Forelimb muscle (tissue), 1 donor: ENCODE measurements around the gene MAMDC4. TPM values are rescaled to one million over a fixed set of nuclear protein-coding genes. Genes with fewer than 3 reads are reported as not detected.

Source experiments
- DNase-seq: peaks from one replicate; pipeline ENCODE4 v3.0.0-alpha.2; 2013; ENCODE audit warnings: low read depth
- polyA plus RNA-seq: library from polyadenylated mRNA; unstranded; fragments of 120-200 nt; gene quantifications from one replicate; pipeline ENCODE4 v1.2.1, GENCODE V29; 2013; ENCODE audit not compliant: insufficient read length

MAMDC4 gene
- polyA plus RNA-seq, 1 donor, result 4.8 TPM

- peak; percentile 99 for DNase-seq
Observed at GRCh38 chr9:136849038-136849959, 2.8 kb upstream of the MAMDC4 start, which contains the start of gene PHPT1. Gene PHPT1 (plus strand): TSS chr9:136849409. CDS start chr9:136849431, 22 bp downstream.

GRCh38 chr9:136849960-136850865 is 1.9 kb upstream of the MAMDC4 start:
- no peak for DNase-seq

DNA sequence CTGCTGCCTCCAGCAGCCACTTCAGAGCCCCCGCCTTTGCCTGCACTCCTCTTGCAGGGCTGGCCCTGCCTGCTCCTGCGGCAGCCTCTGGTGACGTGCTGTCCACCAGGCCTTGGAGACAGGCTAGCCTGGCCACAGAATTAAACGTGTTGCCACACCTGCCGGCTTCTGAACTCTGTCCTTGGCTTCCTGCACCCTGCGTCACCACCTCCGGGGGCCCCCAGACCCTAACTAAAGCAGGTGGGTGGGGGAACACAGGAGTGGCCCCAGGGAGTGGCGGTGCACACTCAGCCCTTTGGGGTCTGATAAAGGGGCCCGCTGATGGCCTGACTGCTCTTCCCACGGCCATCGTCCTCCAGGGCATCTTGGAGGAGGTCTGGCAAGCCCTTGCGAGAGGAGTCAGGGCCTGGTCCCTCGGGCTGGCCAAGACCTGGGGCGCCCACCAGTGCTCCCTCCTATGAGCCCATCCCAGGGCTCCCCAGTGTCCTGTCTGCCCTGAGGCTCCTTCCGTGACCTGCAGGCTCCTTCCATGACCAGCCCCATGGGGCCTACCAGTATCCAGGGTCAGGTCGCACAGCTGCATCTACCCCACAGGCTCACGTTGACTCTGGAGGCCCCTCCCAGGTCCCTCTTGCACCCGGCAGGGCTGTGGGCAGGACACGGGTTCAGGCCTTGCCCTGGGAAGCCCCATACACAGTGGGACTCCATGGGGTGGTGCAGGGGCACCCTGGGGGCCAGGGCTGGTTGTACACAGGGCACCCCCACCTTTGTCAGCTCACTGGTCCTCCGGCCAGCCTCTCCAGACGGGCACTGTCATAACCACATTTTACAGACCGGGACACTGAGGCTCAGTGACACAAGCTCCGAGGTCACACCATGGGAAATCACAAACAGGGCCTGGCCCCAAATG is 1.0 kb upstream of the MAMDC4 start:
- no peak for DNase-seq

GRCh38 chr9:136852664-136853595 is 784 bp downstream of the MAMDC4 start:
- no peak for DNase-seq

- no peak for DNase-seq
Observed at GRCh38 chr9:136853596-136854112, 1.5 kb downstream of the MAMDC4 start.

- no peak for DNase-seq
Observed at GRCh38 chr9:136854113-136854841, 2.1 kb downstream of the MAMDC4 start.

DNA sequence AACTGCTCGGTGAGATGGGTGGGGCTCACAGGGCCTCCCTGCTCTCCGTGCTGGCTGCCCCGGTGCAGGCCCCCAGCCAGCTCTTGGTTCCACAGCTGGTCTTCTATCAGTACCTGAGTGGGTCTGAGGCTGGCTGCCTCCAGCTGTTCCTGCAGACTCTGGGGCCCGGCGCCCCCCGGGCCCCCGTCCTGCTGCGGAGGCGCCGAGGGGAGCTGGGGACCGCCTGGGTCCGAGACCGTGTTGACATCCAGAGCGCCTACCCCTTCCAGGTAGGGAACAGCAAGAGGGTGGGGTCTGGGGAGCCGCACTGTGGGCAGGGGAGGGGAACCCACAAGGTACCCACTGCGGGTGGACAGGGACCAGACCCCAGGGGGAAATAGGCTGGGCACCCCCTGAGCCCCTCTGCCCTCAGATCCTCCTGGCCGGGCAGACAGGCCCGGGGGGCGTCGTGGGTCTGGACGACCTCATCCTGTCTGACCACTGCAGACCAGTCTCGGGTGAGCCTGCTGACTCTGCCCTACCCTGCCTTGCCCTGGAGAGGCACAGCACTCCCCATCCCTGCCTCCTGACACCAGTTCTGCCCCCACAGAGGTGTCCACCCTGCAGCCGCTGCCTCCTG is 2.8 kb downstream of the MAMDC4 start:
- DNase-seq, result no peak

GRCh38 chr9:136855461-136856078 is 3.4 kb downstream of the MAMDC4 start:
- DNase-seq, result no peak

- no peak for DNase-seq
Observed at GRCh38 chr9:136856079-136856476, 3.9 kb downstream of the MAMDC4 start.

GRCh38 chr9:136856541-136857141 is 4.5 kb downstream of the MAMDC4 start:
- DNase-seq, result no peak

DNA sequence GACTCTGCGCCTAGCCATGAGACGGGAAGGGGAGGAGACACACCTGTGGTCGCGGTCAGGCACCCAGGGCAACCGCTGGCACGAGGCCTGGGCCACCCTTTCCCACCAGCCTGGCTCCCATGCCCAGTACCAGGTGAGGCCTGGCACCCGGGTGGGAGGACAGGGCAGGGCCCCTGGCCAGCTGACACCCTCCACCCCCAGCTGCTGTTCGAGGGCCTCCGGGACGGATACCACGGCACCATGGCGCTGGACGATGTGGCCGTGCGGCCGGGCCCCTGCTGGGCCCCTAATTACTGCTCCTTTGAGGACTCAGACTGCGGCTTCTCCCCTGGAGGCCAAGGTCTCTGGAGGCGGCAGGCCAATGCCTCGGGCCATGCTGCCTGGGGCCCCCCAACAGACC is 5.0 kb downstream of the MAMDC4 start:
- DNase-seq, result no peak

GRCh38 chr9:136857581-136858412 is 5.7 kb downstream of the MAMDC4 start:
- no peak for DNase-seq

GRCh38 chr9:136858452-136858843 is 6.3 kb downstream of the MAMDC4 start:
- DNase-seq, result no peak

GRCh38 chr9:136858844-136859757 is 7.0 kb downstream of the MAMDC4 start:
- DNase-seq, result no peak

DNA sequence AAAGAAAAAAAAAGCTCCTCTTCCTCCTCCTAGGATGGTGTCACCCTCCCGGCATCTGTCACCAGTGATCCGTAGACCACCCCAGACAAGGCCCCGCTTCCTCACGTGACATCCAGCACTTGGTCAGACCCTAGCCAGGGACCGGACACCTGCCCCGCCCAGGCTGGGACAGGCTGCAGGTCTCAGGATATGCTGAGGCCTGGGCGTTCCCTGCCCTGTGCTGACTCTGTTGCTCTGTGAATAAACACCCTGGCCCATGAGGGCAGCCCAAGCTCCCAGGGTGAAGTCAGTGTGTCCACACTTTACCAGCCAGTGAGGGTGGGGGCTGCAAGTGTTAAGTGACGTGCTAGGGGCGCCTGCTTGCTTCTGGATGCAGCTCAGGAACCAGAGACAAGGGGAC is 8.4 kb downstream of the MAMDC4 start:
- DNase-seq, result no peak
